Esophagus (tissue), 2 donors: Measurements from ENCODE around the gene KCNK18. TPM values are rescaled to one million over a fixed set of nuclear protein-coding genes. Genes with fewer than 3 reads are reported as not detected.

Source experiments
- H3K27ac ChIP-seq, 2 donors: one replicate each; pipeline ENCODE4 v1.5.1; 2013; ENCODE audit warnings: low read depth in 2 of 2, mild to moderate bottlenecking in 2 of 2, inconsistent platforms in 1 of 2, low read length in 1 of 2, moderate library complexity in 1 of 2
- H3K27me3 ChIP-seq, 2 donors: one replicate each; pipeline ENCODE4 v1.6.1; 2013; ENCODE audit warnings: low read length in 2 of 2, control low read depth in 1 of 2, mild to moderate bottlenecking in 1 of 2; ENCODE audit not compliant: insufficient read depth in 2 of 2, control insufficient read depth in 1 of 2
- H3K36me3 ChIP-seq, 2 donors: one replicate each; pipeline ENCODE4 v1.6.1; 2013; ENCODE audit warnings: low read length in 1 of 2; ENCODE audit not compliant: control insufficient read depth in 2 of 2, insufficient read depth in 2 of 2
- H3K4me1 ChIP-seq, 2 donors: one replicate each; pipeline ENCODE4 v1.6.1; 2013; ENCODE audit warnings: low read length in 1 of 2; ENCODE audit not compliant: control insufficient read depth in 2 of 2, insufficient read depth in 2 of 2
- H3K4me3 ChIP-seq, 2 donors: one replicate each; pipeline ENCODE4 v1.5.1; 2013; ENCODE audit warnings: low read length in 2 of 2, mild to moderate bottlenecking in 2 of 2, low read depth in 1 of 2, moderate library complexity in 1 of 2
- H3K9me3 ChIP-seq, 2 donors: one replicate each; pipeline ENCODE4 v1.6.1; 2013; ENCODE audit warnings: mild to moderate bottlenecking in 2 of 2, low read depth in 1 of 2, low read length in 1 of 2, moderate library complexity in 1 of 2; ENCODE audit not compliant: control insufficient read depth in 2 of 2, insufficient read depth in 1 of 2
- WGBS, 2 donors: extraction: QIAGEN DNeasy Blood & Tissue Kit; methylation state at CpG; one replicate each; pipeline ENCODE4 v1.1.7; 2013; 5-methylcytosine and 5-hydroxymethylcytosine counted together
- polyA plus RNA-seq, 2 donors: library from polyadenylated mRNA; stranded (reverse); fragments of 200-250 nt; gene quantifications; one replicate each; pipeline ENCODE4 v1.2.3, GENCODE V29; 2013
- donor health status: healthy with polysubstance abuse.
- donor health status: Bipolar disorder and iron deficiency.

KCNK18 gene
- polyA plus RNA-seq, 2 donors, result not detected

GRCh38 chr10:117217196-117217761, 20.0 kb downstream of the KCNK18 start:
- H3K27me3 ChIP-seq, result no peaks in the 10 kb centered on the region
- WGBS, 2 donors, result 11 to 13% methylated on average over 22 of the region's 22 CpGs
- H3K4me1 ChIP-seq, result peaks cover 0 to 9% of the 10 kb centered on the region in 2 donors
- no peak overlapping the region for H3K27ac ChIP-seq
- H3K36me3 ChIP-seq, result no peaks in the 10 kb centered on the region
- peak overlapping the region; percentile 33 to 42 for H3K4me3 ChIP-seq
- H3K9me3 ChIP-seq, result no peaks in the 10 kb centered on the region

- H3K4me1 ChIP-seq, result peaks cover 0 to 9% of the 10 kb centered on the region in 2 donors
- H3K4me3 ChIP-seq, result no peak overlapping the region
- H3K27ac ChIP-seq, result no peak overlapping the region
- no peaks in the 10 kb centered on the region for H3K36me3 ChIP-seq
- no peaks in the 10 kb centered on the region for H3K27me3 ChIP-seq
- H3K9me3 ChIP-seq, result no peaks in the 10 kb centered on the region
- 51 to 53% methylated on average over 8 of the region's 8 CpGs for WGBS, 2 donors
Observed at GRCh38 chr10:117218654-117219053, 21.4 kb downstream of the KCNK18 start.

GRCh38 chr10:117221156-117221711, 23.9 kb downstream of the KCNK18 start:
- Histone ChIP-seq H3K27me3 (no peaks in the 10 kb centered on the region), H3K9me3 (peaks cover 0 to 3% of the 10 kb centered on the region in 2 donors), H3K4me1 (peaks cover 0 to 9% of the 10 kb centered on the region in 2 donors), H3K4me3 (no peak overlapping the region), H3K36me3 (no peaks in the 10 kb centered on the region), H3K27ac (no peak overlapping the region)
- 52 to 53% methylated on average over 10 of the region's 10 CpGs for WGBS, 2 donors

- H3K4me1 ChIP-seq, result peaks cover 0 to 2% of the 10 kb centered on the region in 2 donors
- 91 to 96% methylated on average over 5 of the region's 5 CpGs for WGBS, 2 donors
Observed at GRCh38 chr10:117222552-117222951, 25.3 kb downstream of the KCNK18 start.

GRCh38 chr10:117222976-117223692, 25.8 kb downstream of the KCNK18 start:
- H3K27me3 ChIP-seq, result no peaks in the 10 kb centered on the region
- H3K36me3 ChIP-seq, result no peaks in the 10 kb centered on the region
- H3K4me1 ChIP-seq, result no peaks in the 10 kb centered on the region
- no peak overlapping the region for H3K4me3 ChIP-seq
- peaks cover 0 to 3% of the 10 kb centered on the region in 2 donors for H3K9me3 ChIP-seq
- WGBS, 2 donors, result 64 to 65% methylated on average over 4 of the region's 4 CpGs
- no peak overlapping the region for H3K27ac ChIP-seq

More at GRCh38 chr10:117222552-117222951, 25.3 kb downstream of the KCNK18 start:
- Histone ChIP-seq H3K27ac (no peak overlapping the region), H3K4me3 (no peak overlapping the region), H3K36me3 (no peaks in the 10 kb centered on the region), H3K27me3 (no peaks in the 10 kb centered on the region), H3K9me3 (peaks cover 0 to 3% of the 10 kb centered on the region in 2 donors)

- Histone ChIP-seq H3K4me3 (no peak overlapping the region), H3K4me1 (no peaks in the 10 kb centered on the region), H3K9me3 (peaks cover 0 to 3% of the 10 kb centered on the region in 2 donors), H3K27me3 (no peaks in the 10 kb centered on the region), H3K27ac (no peak overlapping the region), H3K36me3 (no peaks in the 10 kb centered on the region)
- WGBS, 2 donors, result 83% methylated on average over 7 of the region's 7 CpGs
Observed at GRCh38 chr10:117223693-117224430, 26.6 kb downstream of the KCNK18 start.

- no peak overlapping the region for H3K4me3 ChIP-seq
- no peaks in the 10 kb centered on the region for H3K4me1 ChIP-seq
- no peaks in the 10 kb centered on the region for H3K36me3 ChIP-seq
- 77 to 82% methylated on average over 3 of the region's 3 CpGs for WGBS, 2 donors
- H3K27me3 ChIP-seq, result no peaks in the 10 kb centered on the region
- peaks cover 0 to 3% of the 10 kb centered on the region in 2 donors for H3K9me3 ChIP-seq
- H3K27ac ChIP-seq, result no peak overlapping the region
Observed at GRCh38 chr10:117224881-117225280, 27.6 kb downstream of the KCNK18 start.

GRCh38 chr10:117226813-117227451, 29.6 kb downstream of the KCNK18 start:
- Histone ChIP-seq H3K4me1 (no peaks in the 10 kb centered on the region), H3K27ac (no peak overlapping the region), H3K4me3 (no peak overlapping the region), H3K27me3 (no peaks in the 10 kb centered on the region), H3K9me3 (peaks cover 0 to 3% of the 10 kb centered on the region in 2 donors), H3K36me3 (no peaks in the 10 kb centered on the region)
- 28 to 33% methylated on average over 10 of the region's 10 CpGs for WGBS, 2 donors

- Histone ChIP-seq H3K27ac (no peak overlapping the region), H3K27me3 (no peaks in the 10 kb centered on the region), H3K9me3 (peaks cover 0 to 3% of the 10 kb centered on the region in 2 donors), H3K4me1 (no peaks in the 10 kb centered on the region), H3K36me3 (no peaks in the 10 kb centered on the region), H3K4me3 (no peak overlapping the region)
Observed at GRCh38 chr10:117228210-117228609, 30.9 kb downstream of the KCNK18 start.
